Spleen (tissue), 11 donors: Measurements from ENCODE around the gene FAM25A. TPM values are rescaled to one million over a fixed set of nuclear protein-coding genes. Genes with fewer than 3 reads are reported as not detected.
"Not testable (repeated sequence)": the region's sequence is repeated elsewhere in the genome, so short reads cannot be mapped to it uniquely, and the experiment has no call there.

Experiments used
- DNase-seq: peaks from one replicate; pipeline ENCODE4 v3.0.0-alpha.2; 2020
- H3K27ac ChIP-seq, 8 donors: fragments of 200-600 bp; sonication (generic) in 7 of 8; 1 replicate in 4 of 8; 2 replicates in 4 of 8; pipeline versions ENCODE4 v1.5.0 to v1.8.0; 2016 to 2021; ENCODE audit warnings: inconsistent platforms in 4 of 8, mild to moderate bottlenecking in 4 of 8, moderate library complexity in 1 of 8
- H3K27me3 ChIP-seq, 7 donors: fragments of 200-600 bp; sonication (generic) in 6 of 7; replicated peaks in 1 of 7; 1 replicate in 4 of 7; 2 replicates in 3 of 7; pipeline versions ENCODE4 v1.5.0 to v1.8.0; 2016 to 2021; ENCODE audit warnings: inconsistent platforms in 3 of 7, mild to moderate bottlenecking in 1 of 7
- H3K36me3 ChIP-seq, 6 donors: fragments of 200-600 bp; sonication (generic) in 5 of 6; 1 replicate in 4 of 6; 2 replicates in 2 of 6; pipeline versions ENCODE4 v1.5.0 to v1.8.0; 2016 to 2021; ENCODE audit warnings: inconsistent platforms in 2 of 6
- H3K4me1 ChIP-seq, 6 donors: fragments of 200-600 bp; sonication (generic) in 5 of 6; 1 replicate in 3 of 6; 2 replicates in 3 of 6; pipeline versions ENCODE4 v1.5.0 to v1.8.0; 2016 to 2021; ENCODE audit warnings: inconsistent platforms in 3 of 6
- H3K4me3 ChIP-seq, 8 donors: fragments of 200-600 bp; sonication (generic) in 7 of 8; 1 replicate in 4 of 8; 2 replicates in 4 of 8; pipeline versions ENCODE4 v1.5.0 to v1.8.0; 2016 to 2021; ENCODE audit warnings: inconsistent platforms in 4 of 8, mild to moderate bottlenecking in 4 of 8, moderate library complexity in 2 of 8
- H3K9me3 ChIP-seq, 8 donors: fragments of 200-600 bp; sonication (generic) in 7 of 8; 1 replicate in 4 of 8; 2 replicates in 4 of 8; pipeline versions ENCODE4 v1.5.0 to v1.8.0; 2016 to 2021; ENCODE audit warnings: inconsistent platforms in 4 of 8
- POLR2A ChIP-seq, 3 donors: fragments of 450-650 bp; IDR thresholded peaks; one replicate each; pipeline ENCODE4 v1.5.1; 2017; ENCODE audit warnings: antibody characterized with exemption in 3 of 3, mild to moderate bottlenecking in 1 of 3
- POLR2AphosphoS5 ChIP-seq, 3 donors: sonication (generic); formaldehyde crosslinking; IDR thresholded peaks; one replicate each; pipeline ENCODE4 v1.5.1; 2017; ENCODE audit warnings: antibody characterized with exemption in 3 of 3
- WGBS, 5 donors: extraction: QIAGEN DNeasy Blood & Tissue Kit in 3 of 5; methylation state at CpG; one replicate each; pipeline versions ENCODE4 v1.1.5 to v1.1.7; 2013 to 2018; 5-methylcytosine and 5-hydroxymethylcytosine counted together
- intact Hi-C: fragments of 100-400 bp; cut with DNase I; formaldehyde crosslinking; loops from one replicate; pipeline ENCODE4 v1.15.0; 2023; ENCODE audit warnings: low total_unique reads
- polyA plus RNA-seq, 3 donors: library from polyadenylated mRNA; stranded (reverse); fragments of 200-250 nt; gene quantifications; one replicate each; pipeline ENCODE4 v1.2.1, GENCODE V29; 2013
- total RNA-seq, 7 donors: library from RNA; depleted of rRNA in 3 of 7; stranded (reverse); fragments of >200 nt in 3 of 7; fragmentation: NEBNext Ultra II Directional in 4 of 7; extraction: Animal tissue kit (Norgen Biotek cat#: 25700) in 4 of 7; gene quantifications; one replicate each; pipeline versions ENCODE4 v1.1.0 to v1.2.1, GENCODE V29; 2016 to 2021
- TF ChIP-seq, protein P1 (sequence below), 11 experiments: fragments of 200-600 bp in 7 of 11; fragments of 450-650 bp in 4 of 11; sonication (generic) in 4 of 11; IDR thresholded peaks in 8 of 11; conservative IDR thresholded peaks in 3 of 11; 1 replicate in 7 of 11; 2 replicates in 4 of 11; pipeline versions ENCODE4 v1.4.0 to v1.8.0; 2016 to 2021; ENCODE audit warnings: antibody characterized with exemption in 11 of 11, inconsistent platforms in 4 of 11, mild to moderate bottlenecking in 1 of 11
- donor health status: healthy with polysubstance abuse.
- donor health status: DM: no; HTN: no; CAD: no; lungs with moderate emphysema.
- donor health status: DM: no; HTN: no; CAD: no.
- donor health status: Bipolar disorder and iron deficiency.
- donor health status: healthy.
- donor health status: DM: no; HTN: no; CAD: no.
- donor health status: DM: yes; HTN: yes; CAD: no.

FAM25A gene
- total and polyA plus RNA-seq, 10 donors, result not detected

DNA sequence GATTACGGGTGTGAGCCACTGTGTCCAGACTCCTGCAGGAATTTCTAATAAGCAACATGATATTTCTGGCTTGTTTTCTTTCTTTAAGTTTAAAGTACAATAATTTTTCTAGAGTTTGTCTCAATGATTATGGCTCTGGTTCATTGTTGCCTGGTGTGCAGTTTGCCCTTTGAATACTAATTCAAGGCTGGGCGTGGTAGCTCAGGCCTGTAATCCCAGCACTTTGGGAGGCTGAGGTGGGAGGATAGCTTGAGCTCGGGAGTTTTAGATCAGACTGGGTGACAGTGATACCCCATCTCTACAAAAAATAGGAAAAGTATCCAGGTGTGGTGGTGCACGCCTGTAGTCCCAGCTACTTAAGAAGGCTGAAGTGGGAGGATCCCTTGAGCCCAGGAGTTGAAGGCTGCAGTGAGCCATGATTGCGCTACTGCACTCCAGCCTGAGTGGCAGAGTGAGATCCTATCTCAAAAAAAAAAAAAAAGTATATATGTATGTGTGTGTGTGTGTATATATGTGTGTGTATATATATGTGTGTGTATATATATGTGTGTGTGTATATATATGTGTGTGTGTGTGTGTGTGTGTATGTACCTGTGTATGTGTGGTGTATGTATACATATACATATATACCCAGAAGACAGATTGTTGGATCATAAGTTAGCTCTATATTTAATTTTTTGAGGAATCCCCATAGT, 43.6 kb upstream of the FAM25A start:
- 91 to 97% (median 96%) methylated on average over 5 of the region's 5 CpGs for WGBS, 5 donors
- H3K27me3 ChIP-seq, result peaks cover 0 to 13% (median 0%) of the 10 kb centered on the region in 7 donors
- H3K4me1 ChIP-seq, result peaks cover 0 to 13% (median 6%) of the 10 kb centered on the region in 6 donors
- no peak overlapping the region for H3K27ac ChIP-seq
- no peaks in the 10 kb centered on the region for H3K36me3 ChIP-seq
- no peaks in the 10 kb centered on the region for H3K9me3 ChIP-seq
- TF ChIP-seq POLR2A (IDR thresholded peaks at IDR 0.05) (no peak), POLR2AphosphoS5 (IDR thresholded peaks at IDR 0.05) (no peak)
- TF ChIP-seq, protein P1, sequence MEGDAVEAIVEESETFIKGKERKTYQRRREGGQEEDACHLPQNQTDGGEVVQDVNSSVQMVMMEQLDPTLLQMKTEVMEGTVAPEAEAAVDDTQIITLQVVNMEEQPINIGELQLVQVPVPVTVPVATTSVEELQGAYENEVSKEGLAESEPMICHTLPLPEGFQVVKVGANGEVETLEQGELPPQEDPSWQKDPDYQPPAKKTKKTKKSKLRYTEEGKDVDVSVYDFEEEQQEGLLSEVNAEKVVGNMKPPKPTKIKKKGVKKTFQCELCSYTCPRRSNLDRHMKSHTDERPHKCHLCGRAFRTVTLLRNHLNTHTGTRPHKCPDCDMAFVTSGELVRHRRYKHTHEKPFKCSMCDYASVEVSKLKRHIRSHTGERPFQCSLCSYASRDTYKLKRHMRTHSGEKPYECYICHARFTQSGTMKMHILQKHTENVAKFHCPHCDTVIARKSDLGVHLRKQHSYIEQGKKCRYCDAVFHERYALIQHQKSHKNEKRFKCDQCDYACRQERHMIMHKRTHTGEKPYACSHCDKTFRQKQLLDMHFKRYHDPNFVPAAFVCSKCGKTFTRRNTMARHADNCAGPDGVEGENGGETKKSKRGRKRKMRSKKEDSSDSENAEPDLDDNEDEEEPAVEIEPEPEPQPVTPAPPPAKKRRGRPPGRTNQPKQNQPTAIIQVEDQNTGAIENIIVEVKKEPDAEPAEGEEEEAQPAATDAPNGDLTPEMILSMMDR (IDR thresholded peaks at IDR 0.05 in 8 of 11, conservative IDR thresholded peaks at IDR 0.05 in 3 of 11), result no peak
- no peak for DNase-seq
- H3K4me3 ChIP-seq, result no peak overlapping the region
- intact Hi-C loops, result no loop called here

DNA sequence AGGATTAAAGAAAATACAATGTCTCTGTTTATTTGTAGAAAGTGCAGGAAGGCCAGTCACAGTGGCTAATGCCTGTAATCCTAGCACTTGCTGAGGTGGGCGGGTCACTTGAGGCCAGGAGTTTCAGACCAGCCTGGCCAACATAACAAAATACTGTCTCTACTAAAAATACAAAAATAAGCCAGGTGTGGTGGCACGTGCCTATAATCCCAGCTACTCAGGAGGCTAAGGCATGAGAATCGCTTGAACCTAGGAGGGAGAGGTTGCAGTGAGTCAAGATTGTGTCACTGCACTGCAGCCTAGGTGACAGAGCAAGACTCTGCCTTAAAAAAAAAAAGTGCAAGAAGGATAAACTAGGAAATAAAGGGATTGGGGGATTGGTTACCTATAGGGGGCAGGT, 41.6 kb upstream of the FAM25A start:
- DNase-seq, H3K36me3 ChIP-seq, H3K27ac ChIP-seq, H3K27me3 ChIP-seq, intact Hi-C loops, H3K9me3 ChIP-seq, H3K4me3 ChIP-seq, H3K4me1 ChIP-seq: not testable (repeated sequence)
- 85 to 94% (median 88%) methylated on average over 3 of the region's 3 CpGs for WGBS, 5 donors

DNA sequence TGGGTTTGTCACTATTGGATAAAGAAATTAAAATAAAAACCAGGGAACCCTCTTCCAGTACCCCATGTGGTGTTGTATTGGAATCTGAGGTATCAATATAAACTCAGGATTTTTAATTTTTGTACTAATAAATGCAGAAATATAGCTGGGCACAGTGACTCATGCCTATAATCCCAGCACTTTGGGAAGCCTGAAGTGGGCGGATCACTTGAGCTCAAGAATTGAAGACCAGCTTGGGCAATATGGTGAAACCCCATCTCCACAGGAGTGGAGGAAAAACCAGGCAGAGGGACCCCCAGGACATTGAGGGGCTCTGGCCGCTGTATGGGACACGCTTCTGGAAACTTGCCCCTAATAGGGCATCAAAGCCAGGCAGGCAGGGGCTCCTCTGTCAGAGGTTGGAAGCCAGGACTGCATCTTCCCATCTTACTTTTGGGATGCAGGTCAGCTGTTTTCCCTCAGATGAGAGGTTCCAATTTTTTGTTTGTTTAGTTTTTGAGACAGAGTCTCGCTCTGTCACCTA, 40.7 kb upstream of the FAM25A start:
- TF ChIP-seq POLR2A (IDR thresholded peaks at IDR 0.05), result no peak
- TF ChIP-seq, protein P1 (IDR thresholded peaks at IDR 0.05 in 8 of 11, conservative IDR thresholded peaks at IDR 0.05 in 3 of 11), result no peak
- TF ChIP-seq POLR2AphosphoS5 (IDR thresholded peaks at IDR 0.05), result no peak
- intact Hi-C loops, result no loop called here
- Histone ChIP-seq H3K9me3 (no peaks in the 10 kb centered on the region), H3K27ac (peak overlapping the region in 4 of 8 donors; percentile 2 to 65 (median 34)), H3K36me3 (no peaks in the 10 kb centered on the region), H3K4me1 (peaks cover 0 to 5% (median 0%) of the 10 kb centered on the region in 6 donors), H3K27me3 (peaks cover 0 to 6% (median 0%) of the 10 kb centered on the region in 7 donors), H3K4me3 (no peak overlapping the region)
- WGBS, 5 donors, result 65 to 98% (median 77%) methylated on average over 4 of the region's 4 CpGs
- DNase-seq, result no peak

DNA sequence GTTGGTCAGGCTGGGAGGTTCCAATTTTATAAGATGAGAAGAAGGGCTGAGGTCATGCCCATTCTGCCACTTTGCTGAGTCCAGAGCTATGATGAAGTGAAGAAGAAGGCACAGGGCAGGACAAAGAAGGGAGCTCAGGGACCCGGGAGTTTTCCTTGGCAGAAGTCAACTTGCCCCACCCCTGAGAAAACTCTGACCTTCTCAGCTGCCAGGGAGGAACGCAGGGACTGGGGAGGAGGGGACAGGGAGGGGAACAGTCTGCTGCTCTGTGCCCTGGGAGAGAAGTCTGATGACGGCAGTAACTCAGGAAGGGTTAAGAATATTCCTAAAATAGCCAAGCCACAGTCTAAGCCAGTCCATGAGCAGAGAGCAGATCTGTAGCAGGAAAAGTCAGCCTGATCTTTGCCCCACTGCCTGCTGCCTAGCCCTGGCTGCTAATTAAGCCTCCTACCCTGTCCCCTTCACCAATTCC, 40.1 kb upstream of the FAM25A start:
- H3K36me3 ChIP-seq, result no peaks in the 10 kb centered on the region
- peaks cover 0 to 6% (median 0%) of the 10 kb centered on the region in 7 donors for H3K27me3 ChIP-seq
- no peak for DNase-seq
- intact Hi-C loops, result no loop called here
- no peaks in the 10 kb centered on the region for H3K9me3 ChIP-seq
- TF ChIP-seq POLR2AphosphoS5 (IDR thresholded peaks at IDR 0.05), result peak in 2 of 3 donors; percentile 27 to 34
- TF ChIP-seq, protein P1 (IDR thresholded peaks at IDR 0.05 in 8 of 11, conservative IDR thresholded peaks at IDR 0.05 in 3 of 11), result no peak
- peak overlapping the region in 5 of 8 donors; percentile 4 to 68 (median 61) for H3K27ac ChIP-seq
- 22 to 49% (median 39%) methylated on average over 3 of the region's 3 CpGs for WGBS, 5 donors
- peaks cover 0 to 5% (median 0%) of the 10 kb centered on the region in 6 donors for H3K4me1 ChIP-seq
- no peak overlapping the region for H3K4me3 ChIP-seq

DNA sequence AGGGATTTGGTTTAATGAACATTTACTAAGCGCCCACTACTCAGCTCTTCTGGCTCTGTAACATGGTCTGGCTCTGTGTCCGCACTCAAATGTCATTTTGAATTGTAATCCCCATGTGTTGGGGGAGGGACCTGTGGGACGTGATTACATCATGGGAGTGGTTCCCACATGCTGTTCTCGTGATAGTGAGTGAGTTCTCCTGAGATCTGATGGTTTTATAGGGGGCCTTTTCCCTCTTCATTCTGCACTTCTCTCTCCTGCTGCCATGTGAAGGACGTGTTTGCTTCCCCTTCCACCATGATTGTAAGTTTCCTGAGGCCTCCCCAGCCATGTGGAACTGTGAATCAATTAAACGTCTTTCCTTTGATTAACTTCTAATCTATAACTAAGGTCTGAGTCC, 39.1 kb upstream of the FAM25A start:
- H3K9me3 ChIP-seq, intact Hi-C loops, DNase-seq, H3K36me3 ChIP-seq, H3K4me1 ChIP-seq, H3K4me3 ChIP-seq, H3K27me3 ChIP-seq: not testable (repeated sequence)
- peak overlapping the region in 3 of 8 donors; percentile 61 to 68 (median 65) for H3K27ac ChIP-seq
- 70 to 86% (median 76%) methylated on average over 6 of the region's 6 CpGs for WGBS, 5 donors
